HG03175 (cell line): ENCODE measurements around the gene BCAP29.

Experiments used
- ATAC-seq: cut with Tn5 transposase; IDR thresholded peaks from one replicate; pipeline ENCODE4 v1.9.1; 2021; ENCODE audit warnings: mild to moderate bottlenecking, moderate library complexity; ENCODE audit not compliant: unreplicated experiment

The BCAP29 gene

DNA sequence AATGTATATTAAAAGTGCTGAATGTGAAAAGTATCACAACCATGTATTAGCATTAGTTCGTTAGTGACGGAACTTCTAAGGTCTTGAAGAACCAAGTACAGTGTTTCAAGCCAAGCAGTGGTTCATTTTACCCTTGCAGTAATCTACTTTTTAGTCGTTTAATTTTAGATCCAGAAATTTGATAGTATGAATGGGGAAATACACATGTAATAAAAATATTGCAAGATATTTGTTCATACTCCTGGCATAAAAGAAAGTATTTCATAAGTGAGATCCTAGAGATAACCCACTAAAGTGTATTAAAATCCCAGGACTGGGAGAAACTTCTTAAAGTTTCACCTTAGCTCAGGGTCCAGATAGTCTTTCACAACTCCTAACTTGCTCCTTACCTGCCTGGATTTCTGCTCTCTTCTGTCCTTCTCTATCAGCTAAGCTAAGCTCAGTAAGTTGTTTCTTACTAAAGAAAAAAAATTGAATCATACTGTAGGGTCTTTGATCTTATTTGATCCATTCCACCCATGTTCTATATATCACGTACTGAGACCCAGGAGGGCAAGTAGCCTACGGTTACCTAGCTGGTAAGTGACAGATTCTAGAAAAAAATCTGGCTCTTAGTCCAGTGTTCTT, 1.5 kb downstream of the BCAP29 start:
- ATAC-seq, result no peak

DNA sequence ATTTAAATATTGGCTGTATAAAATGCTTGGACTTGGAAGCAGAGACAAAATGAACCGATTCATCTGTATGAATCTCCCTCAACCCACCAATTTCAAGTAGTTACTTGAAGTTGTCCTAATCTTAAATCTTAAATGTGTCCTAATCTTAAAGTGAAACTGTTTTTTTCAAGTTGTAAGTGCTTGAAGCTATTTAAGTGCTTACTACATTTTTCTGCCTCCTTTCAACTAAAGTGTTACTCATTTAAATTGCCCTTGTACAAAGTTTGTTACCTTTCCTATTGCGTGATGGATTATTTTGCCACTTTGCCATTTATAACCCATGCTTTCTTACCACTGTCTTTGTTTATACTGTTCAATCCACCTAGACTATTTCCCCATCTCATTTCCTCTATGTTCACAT, 2.8 kb downstream of the BCAP29 start:
- ATAC-seq, result no peak

GRCh38 chr7:107584716-107585115, 4.7 kb downstream of the BCAP29 start:
- no peak for ATAC-seq

DNA sequence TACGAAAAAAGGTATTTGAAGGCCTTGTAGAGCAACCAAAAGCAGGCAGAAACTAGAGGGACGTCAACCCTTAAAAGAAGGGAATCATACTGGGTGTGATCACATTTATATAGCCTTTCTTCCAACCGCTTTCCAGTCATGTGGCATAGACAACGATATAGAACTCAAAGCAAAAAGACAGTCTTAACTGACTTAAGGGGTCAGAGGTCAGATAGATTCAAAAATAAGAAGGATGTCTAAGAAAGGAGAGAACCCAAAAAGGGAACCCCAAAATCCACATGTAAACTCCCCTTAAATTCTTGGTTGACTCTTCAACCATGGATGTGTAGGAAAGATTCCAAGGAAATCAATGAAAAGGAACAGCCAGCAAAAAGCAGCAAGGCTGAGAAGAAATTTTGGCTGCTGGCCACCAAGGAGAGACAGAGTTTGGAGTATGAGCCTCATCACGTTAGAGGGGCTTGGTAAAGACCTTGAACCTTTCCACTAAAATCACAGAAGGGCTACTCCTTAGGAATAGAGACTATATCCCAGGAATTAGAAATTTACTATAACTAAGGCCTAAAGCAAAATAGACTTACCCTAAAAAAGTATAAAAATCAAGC, 8.6 kb downstream of the BCAP29 start:
- ATAC-seq, result no peak

- no peak for ATAC-seq
These were observed 11.4 kb downstream of the BCAP29 start for GRCh38 chr7:107591421-107591820.

- no peak for ATAC-seq
These were observed 12.4 kb downstream of the BCAP29 start for GRCh38 chr7:107592361-107593024.

DNA sequence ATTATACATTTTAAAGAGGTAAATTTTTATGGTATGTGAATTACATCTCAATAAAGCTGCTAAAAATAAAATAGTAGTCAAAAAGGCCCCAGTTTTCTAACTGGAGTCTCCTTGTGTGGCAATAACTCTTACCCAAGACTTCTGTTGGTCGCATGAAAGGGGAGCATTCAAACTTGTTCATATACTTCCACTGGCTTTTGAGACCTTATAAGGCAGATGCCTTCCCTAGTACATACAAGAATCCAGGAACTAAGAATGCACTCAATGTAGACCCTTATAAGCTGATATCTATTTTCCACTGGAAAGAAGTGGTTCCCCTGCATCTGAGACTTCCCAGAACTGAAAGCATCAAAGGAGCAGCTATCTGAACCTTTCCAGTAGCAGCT, 13.0 kb downstream of the BCAP29 start:
- no peak for ATAC-seq

DNA sequence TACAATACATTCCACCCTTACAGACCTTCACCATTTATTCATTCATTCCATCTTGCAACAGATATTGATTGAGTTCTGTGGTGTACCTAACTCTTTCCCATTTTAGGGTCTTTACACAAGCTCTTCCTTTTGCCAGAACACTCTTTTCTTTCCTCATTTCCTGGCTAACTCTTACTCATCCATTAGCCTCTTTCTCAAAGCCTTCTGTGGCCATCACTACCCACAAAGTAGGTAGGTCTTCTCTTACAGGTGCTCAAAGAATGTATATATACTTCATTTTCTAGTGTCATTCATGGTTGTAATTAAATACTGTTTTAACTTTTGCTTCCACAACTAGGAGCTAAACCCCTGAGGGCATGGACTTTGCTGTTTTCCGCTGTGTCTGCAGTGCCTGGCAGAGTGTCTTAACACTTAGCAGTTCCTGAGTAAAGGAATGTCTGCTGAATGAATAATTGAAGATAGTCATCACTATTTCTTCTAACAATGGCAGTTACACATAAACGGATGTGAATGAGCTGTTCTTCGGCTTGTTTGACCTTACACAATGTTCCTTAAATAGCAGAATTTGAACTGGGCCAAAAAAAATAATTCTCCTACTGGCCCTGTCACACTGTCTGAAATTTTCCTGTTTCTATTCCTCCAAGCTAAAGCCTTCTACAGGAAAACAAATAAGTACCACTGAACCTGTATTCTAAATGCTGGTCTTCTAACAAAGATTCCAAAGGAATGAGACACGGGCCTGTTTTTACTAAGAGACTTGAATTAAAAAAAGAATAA, 15.1 kb downstream of the BCAP29 start:
- no peak for ATAC-seq

GRCh38 chr7:107596881-107597581, 17.0 kb downstream of the BCAP29 start:
- no peak for ATAC-seq

DNA sequence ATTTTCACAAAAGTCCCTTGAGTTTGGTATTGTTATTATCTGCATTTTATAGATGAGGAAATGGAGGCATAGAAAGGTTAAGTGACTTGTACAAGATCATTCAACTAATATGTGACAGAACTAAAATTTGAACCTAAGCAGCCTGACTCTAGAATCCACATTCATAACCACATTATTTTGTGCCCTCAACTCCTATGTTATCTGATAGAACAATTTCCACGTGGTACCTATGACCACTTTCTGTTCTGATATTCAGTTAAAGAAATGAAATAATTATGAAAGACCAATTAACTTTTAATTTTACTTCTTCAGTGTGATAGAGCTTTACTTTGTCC, 17.5 kb downstream of the BCAP29 start:
- no peak for ATAC-seq

DNA sequence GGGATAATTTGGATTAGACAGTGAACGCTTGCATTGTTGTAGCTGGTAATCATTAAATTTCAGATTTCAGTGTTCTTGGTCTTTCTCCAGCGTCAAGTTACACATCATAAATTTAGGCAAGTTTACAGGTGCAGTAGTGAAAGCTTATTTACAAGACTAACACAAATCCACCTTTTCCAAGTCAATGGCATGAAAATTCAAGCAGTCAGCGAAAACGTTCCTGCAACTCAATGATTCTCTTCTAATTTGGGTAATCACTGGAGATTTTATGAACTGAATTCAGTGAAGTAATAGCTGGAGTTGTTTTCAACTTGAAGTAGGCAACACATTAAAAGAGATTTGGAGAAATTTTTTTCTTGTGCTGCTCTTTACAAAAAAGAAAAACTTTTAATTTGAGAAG, 17.9 kb downstream of the BCAP29 start:
- ATAC-seq, result no peak

DNA sequence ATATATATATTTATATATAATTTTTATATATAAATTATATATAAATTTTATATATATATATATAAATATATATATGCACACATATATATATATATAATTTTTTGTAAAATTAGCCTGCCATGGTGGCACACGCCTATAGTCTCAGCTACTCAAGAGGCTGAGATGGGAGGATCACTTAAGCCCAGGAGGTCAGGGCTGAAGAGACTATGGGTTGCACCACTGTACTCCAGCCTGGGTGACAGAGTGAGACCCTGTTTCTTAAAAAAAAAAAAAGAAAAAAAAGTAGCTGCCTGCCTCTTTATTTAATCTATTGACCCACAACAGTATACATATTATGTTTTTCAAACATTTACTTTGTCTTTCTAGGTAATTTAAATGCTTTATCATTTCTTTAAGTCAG, 19.2 kb downstream of the BCAP29 start:
- ATAC-seq, result no peak

DNA sequence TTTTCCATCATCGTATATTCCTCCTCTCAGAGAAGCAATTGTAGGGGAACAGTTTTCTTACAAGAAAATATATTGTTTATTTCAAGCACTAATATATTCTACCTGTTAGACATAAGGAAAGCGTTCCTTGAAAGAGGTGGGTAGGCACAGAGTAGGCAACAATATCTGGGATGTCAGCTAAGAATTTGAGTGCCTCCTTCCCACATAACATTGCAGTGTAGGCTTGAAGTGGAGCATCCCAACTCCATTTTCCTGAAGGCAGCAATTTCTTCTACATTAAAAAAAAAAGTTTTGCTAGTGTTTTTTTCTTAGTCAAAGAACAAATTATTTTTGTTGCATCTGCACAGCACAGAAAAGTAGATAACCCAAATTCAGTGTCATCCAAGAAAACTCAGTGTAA, 20.8 kb downstream of the BCAP29 start:
- no peak for ATAC-seq

DNA sequence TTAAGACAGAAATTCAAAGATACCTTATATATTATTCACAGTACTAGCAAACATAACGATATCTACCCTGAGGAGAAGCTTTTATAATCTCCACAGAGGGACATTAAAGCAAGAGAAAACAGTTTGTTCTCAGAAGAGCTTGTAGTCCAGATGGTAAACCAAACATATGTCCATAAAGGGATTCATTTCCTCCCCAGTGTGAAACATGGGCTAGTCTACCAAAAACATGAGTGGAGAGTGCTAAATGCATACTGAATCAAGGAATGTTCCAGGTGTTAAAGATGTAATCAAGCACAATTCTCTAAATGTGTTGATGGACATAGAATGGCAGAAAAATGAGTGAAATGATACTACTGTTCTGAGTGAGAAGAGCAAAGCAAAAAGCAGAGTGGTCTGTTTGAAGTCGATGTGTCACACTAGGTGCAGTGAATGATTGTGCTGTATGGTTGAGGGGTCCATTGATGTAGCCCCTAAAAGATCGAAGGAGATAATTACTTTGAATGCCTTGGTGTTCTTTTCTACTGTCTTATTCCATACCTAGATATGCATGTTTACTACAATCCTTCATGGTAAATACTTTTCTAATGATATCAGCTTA, 25.3 kb downstream of the BCAP29 start:
- no peak for ATAC-seq

DNA sequence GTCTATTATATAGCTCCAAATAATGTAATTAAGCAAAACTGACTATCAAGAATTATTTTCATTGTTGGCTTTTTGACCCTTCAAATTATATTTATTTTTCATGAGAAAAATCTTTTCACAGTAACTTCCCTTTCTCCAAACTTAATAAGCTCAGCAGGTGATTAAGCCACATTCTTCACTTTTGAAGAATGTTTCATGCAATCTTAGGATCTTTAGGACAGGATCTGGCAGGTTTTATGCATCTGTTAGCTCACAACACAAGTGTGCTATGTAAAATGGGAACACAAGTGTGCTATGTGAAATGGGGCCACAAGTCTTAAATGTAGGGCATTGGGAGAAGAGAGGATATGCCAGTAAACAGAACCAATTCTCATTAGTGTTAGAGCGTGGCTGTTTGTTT, 26.3 kb downstream of the BCAP29 start:
- ATAC-seq, result no peak

- no peak for ATAC-seq
These were observed 29.8 kb downstream of the BCAP29 start for GRCh38 chr7:107609811-107610261.

- ATAC-seq, result no peak
These were observed 30.3 kb downstream of the BCAP29 start for GRCh38 chr7:107610323-107610722.

- ATAC-seq, result no peak
These were observed 33.4 kb downstream of the BCAP29 start for GRCh38 chr7:107613439-107613838.

DNA sequence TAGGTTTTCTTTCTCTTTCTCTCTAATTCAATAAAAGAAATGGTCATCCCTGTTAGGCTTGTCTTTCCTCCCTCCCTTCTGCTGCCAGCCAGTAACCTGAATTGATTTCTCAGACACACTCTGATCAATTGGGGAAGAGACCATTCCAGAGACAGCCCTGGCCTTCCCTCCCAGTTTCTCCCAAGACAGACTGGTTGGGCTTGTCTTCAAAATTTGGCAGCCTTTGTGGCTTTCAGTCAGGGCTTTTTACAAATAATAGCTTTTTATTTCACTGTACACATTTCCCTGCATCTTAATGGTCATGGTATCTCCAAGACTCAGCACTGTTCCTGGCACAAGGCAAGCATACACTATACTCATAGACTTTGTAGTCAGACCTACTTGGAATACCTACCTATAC, 33.9 kb downstream of the BCAP29 start:
- ATAC-seq, result no peak

- ATAC-seq, result no peak
These were observed 34.4 kb downstream of the BCAP29 start for GRCh38 chr7:107614425-107614824.
